Left ventricle myocardium inferior (tissue), 1 donor: ENCODE results near the gene TEKT5. TPM values are rescaled to one million over a fixed set of nuclear protein-coding genes. Genes with fewer than 3 reads are reported as not detected.

ENCODE experiments used
- DNase-seq: peaks from one replicate; pipeline ENCODE4 v3.0.0-alpha.2; 2020
- H3K27ac ChIP-seq: fragments of 200-600 bp; replicated peaks from 2 replicates; pipeline ENCODE4 v1.8.0; 2021
- H3K27me3 ChIP-seq: fragments of 200-600 bp; 2 replicates; pipeline ENCODE4 v1.8.0; 2021; ENCODE audit warnings: low read depth
- H3K36me3 ChIP-seq: fragments of 200-600 bp; 2 replicates; pipeline ENCODE4 v1.8.0; 2021
- H3K4me1 ChIP-seq: fragments of 200-600 bp; 2 replicates; pipeline ENCODE4 v1.8.0; 2021
- H3K4me3 ChIP-seq: fragments of 200-600 bp; 2 replicates; pipeline ENCODE4 v1.8.0; 2021; ENCODE audit warnings: mild to moderate bottlenecking, moderate library complexity
- H3K9me3 ChIP-seq: fragments of 200-600 bp; replicated peaks from 2 replicates; pipeline ENCODE4 v1.8.0; 2021
- intact Hi-C: fragments of 100-400 bp; cut with micrococcal nuclease; formaldehyde crosslinking; loops from one replicate; pipeline ENCODE4 v1.11.0; 2022
- total RNA-seq: library from RNA; stranded (reverse); fragmentation: NEBNext Ultra II Directional; extraction: Animal tissue kit (Norgen Biotek cat#: 25700); gene quantifications from one replicate; pipeline ENCODE4 v1.2.1, GENCODE V29; 2021
- TF ChIP-seq, protein P1 (sequence below): fragments of 200-600 bp; IDR thresholded peaks from 2 replicates; pipeline ENCODE4 v1.8.0; 2021; ENCODE audit warnings: antibody characterized with exemption, mild to moderate bottlenecking, borderline replicate concordance
- donor health status: DM: no; HTN: yes; CAD: no; lungs with severe emphysema.

Gene TEKT5
- total RNA-seq, 1 donor from 2014 or later: not detected

- TF ChIP-seq, protein P1, sequence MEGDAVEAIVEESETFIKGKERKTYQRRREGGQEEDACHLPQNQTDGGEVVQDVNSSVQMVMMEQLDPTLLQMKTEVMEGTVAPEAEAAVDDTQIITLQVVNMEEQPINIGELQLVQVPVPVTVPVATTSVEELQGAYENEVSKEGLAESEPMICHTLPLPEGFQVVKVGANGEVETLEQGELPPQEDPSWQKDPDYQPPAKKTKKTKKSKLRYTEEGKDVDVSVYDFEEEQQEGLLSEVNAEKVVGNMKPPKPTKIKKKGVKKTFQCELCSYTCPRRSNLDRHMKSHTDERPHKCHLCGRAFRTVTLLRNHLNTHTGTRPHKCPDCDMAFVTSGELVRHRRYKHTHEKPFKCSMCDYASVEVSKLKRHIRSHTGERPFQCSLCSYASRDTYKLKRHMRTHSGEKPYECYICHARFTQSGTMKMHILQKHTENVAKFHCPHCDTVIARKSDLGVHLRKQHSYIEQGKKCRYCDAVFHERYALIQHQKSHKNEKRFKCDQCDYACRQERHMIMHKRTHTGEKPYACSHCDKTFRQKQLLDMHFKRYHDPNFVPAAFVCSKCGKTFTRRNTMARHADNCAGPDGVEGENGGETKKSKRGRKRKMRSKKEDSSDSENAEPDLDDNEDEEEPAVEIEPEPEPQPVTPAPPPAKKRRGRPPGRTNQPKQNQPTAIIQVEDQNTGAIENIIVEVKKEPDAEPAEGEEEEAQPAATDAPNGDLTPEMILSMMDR: no peak
- intact Hi-C loops: no loop called here
Observed at GRCh38 chr16:10693889-10694288, 841 bp downstream of the TEKT5 start.

DNA sequence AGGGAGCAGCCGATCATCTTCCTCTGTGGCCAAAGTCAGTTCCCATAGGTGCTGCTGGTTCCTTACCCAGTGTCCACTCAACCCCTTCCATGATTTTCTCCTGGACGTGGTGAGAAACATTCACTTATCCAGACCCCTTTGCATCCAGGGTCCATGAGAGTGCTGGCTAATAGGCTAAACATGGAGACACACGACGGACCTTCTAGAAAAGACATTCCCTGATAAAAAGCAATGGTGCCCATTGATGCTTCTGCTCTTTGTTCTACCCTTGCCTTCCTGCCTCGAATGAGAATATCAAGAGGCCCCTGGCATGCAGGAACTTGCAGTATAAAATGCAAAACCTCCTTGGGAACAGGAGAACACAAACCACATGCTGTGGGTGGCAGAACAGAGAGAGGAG lies 2.3 kb downstream of the TEKT5 start:
- Histone ChIP-seq H3K9me3 (no peaks in the 10 kb centered on the region), H3K36me3 (no peaks in the 10 kb centered on the region), H3K27ac (no peak overlapping the region), H3K27me3 (no peaks in the 10 kb centered on the region), H3K4me1 (no peaks in the 10 kb centered on the region), H3K4me3 (no peak overlapping the region)
- DNase-seq: no peak
- intact Hi-C loops: no loop called here
- TF ChIP-seq, protein P1: no peak

More at GRCh38 chr16:10693889-10694288, 841 bp downstream of the TEKT5 start:
- no peak overlapping the region for H3K4me3 ChIP-seq
- H3K27me3 ChIP-seq: no peaks in the 10 kb centered on the region
- no peaks in the 10 kb centered on the region for H3K4me1 ChIP-seq
- H3K9me3 ChIP-seq: no peaks in the 10 kb centered on the region
- DNase-seq: no peak
- H3K27ac ChIP-seq: no peak overlapping the region
- no peaks in the 10 kb centered on the region for H3K36me3 ChIP-seq

DNA sequence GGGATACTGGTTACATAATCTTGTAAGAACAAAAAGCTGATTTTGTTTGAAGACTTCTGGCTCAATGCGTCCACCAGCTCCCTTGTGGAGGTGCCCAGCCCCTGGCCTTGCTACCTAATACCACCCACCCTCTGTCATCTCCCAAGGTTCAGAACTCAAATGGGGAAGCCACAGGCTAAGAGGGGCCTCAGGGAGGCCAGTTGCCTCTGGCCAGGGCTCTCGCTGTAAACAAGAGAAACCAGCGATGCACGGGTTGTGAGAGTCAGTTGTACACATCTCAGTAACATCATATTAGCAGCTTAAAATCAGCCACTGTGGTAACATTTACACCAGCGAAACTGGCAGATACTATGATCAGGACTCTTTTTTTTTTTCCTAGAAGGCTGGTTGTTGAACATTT lies 6.0 kb downstream of the TEKT5 start:
- no peak for DNase-seq
- Histone ChIP-seq H3K4me1 (peaks cover 12% of the 10 kb centered on the region), H3K9me3 (no peaks in the 10 kb centered on the region), H3K27ac (no peak overlapping the region), H3K36me3 (no peaks in the 10 kb centered on the region), H3K27me3 (no peaks in the 10 kb centered on the region), H3K4me3 (no peak overlapping the region)
- intact Hi-C loops: no loop called here
- TF ChIP-seq, protein P1: no peak

DNA sequence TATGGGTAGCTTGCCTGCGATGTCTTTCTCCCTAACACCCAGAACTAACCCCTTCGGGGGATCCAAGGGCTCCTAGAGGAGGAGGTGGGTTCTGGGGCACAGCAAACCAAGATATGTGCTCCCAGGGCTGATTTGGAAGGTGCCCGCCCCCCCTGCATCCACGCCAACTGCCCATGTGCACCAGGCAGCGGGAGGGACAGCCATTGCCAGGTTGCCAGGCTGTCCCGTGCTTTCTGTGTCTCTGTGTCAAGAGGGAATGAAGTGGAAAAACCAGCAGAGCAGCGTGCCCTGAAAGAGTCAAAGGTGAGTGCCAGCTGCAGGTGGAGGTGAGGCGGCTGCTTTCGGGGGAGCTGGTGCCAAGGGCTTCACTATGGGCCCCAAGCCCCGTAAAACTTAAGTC lies 6.4 kb downstream of the TEKT5 start:
- TF ChIP-seq, protein P1: no peak
- intact Hi-C loops: no loop called here
- Histone ChIP-seq H3K9me3 (no peaks in the 10 kb centered on the region), H3K4me3 (no peak overlapping the region), H3K27me3 (no peaks in the 10 kb centered on the region), H3K36me3 (no peaks in the 10 kb centered on the region), H3K4me1 (peaks cover 16% of the 10 kb centered on the region), H3K27ac (no peak overlapping the region)
- DNase-seq: no peak

DNA sequence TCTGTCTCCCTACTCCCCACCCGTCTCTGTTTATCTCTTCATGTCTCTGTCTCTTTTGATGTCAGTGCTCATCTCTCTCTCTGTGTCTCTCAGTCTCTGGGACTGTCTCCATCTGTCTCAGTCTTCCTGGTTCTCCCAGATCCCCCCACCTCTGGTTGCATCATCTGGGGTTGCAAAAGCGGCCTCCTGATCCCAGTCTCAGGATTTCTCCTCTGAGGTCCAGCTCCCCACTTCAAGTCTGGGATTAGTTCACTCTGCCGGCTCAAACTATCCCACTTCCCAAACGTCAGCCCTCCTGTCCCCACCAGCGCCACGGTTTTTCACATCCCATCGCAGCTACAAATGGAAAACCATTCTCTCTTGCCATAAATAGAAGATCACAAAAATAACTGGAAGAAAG lies 9.0 kb downstream of the TEKT5 start:
- Histone ChIP-seq H3K9me3 (no peaks in the 10 kb centered on the region), H3K4me3 (no peak overlapping the region), H3K27me3 (no peaks in the 10 kb centered on the region), H3K36me3 (no peaks in the 10 kb centered on the region), H3K27ac (no peak overlapping the region), H3K4me1 (peaks cover 23% of the 10 kb centered on the region)
- intact Hi-C loops: no loop called here
- TF ChIP-seq, protein P1: no peak
- DNase-seq: no peak
